ENCODE results near the gene FGF18. TPM values are rescaled to one million over a fixed set of nuclear protein-coding genes. Genes with fewer than 3 reads are reported as not detected.
"Not testable (repeated sequence)": the region's sequence is repeated elsewhere in the genome, so short reads cannot be mapped to it uniquely, and the experiment has no call there.

Gene FGF18
- total and polyA plus RNA-seq, 4 donors = 0.08 TPM; not detected in 3

- not testable (repeated sequence) for H3K9me3 ChIP-seq (ENCODE audit: control insufficient read depth in 4 of 4, low read length in 3 of 4); H3K9ac ChIP-seq (ENCODE audit: low read depth in 1 of 2, low read length in 2 of 2); H3K27ac ChIP-seq (ENCODE audit: low read depth in 1 of 2, low read length in 2 of 2); DNase-seq (ENCODE audit: low spot score); H3K4me1 ChIP-seq (ENCODE audit: control insufficient read depth in 4 of 4, insufficient read depth in 4 of 4, low read length in 3 of 4); H3K27me3 ChIP-seq (ENCODE audit: control insufficient read depth in 4 of 4, insufficient read depth in 4 of 4, low read length in 3 of 4); H3K36me3 ChIP-seq (ENCODE audit: control insufficient read depth in 4 of 4, insufficient read depth in 3 of 4, low read depth in 1 of 4, low read length in 3 of 4); H3K4me3 ChIP-seq (ENCODE audit: low read depth in 1 of 3, low read length in 3 of 3)
- 43% methylated on average over 10 of the region's 10 CpGs for WGBS
Observed at GRCh38 chr5:171370881-171371280, 48.6 kb upstream of the FGF18 start.

- Histone ChIP-seq H3K4me1 (ENCODE audit: control insufficient read depth in 4 of 4, insufficient read depth in 4 of 4, low read length in 3 of 4) (no peaks in the 10 kb centered on the region), H3K27ac (ENCODE audit: low read depth in 1 of 2, low read length in 2 of 2) (no peak overlapping the region), H3K4me3 (ENCODE audit: low read depth in 1 of 3, low read length in 3 of 3) (no peak overlapping the region), H3K36me3 (ENCODE audit: control insufficient read depth in 4 of 4, insufficient read depth in 3 of 4, low read depth in 1 of 4, low read length in 3 of 4) (no peaks in the 10 kb centered on the region), H3K9ac (ENCODE audit: low read depth in 1 of 2, low read length in 2 of 2) (no peak overlapping the region), H3K27me3 (ENCODE audit: control insufficient read depth in 4 of 4, insufficient read depth in 4 of 4, low read length in 3 of 4) (peaks cover 0 to 4% (median 0%) of the 10 kb centered on the region in 4 donors), H3K9me3 (ENCODE audit: control insufficient read depth in 4 of 4, low read length in 3 of 4) (no peaks in the 10 kb centered on the region)
- TF ChIP-seq EGR1 (IDR thresholded peaks at IDR 0.05; ENCODE audit: low read depth in 2 of 2) (no peak), FOXA1 (IDR thresholded peaks at IDR 0.05) (no peak), ZBTB33 (IDR thresholded peaks at IDR 0.05) (no peak)
- 83% methylated on average over 13 of the region's 13 CpGs for WGBS
- no peak for DNase-seq (ENCODE audit: low spot score)
Observed at GRCh38 chr5:171371326-171371725, 48.1 kb upstream of the FGF18 start.

GRCh38 chr5:171379961-171380360 is 39.5 kb upstream of the FGF18 start:
- TF ChIP-seq MAX (IDR thresholded peaks at IDR 0.05) (no peak), ATF3 (IDR thresholded peaks at IDR 0.05) (no peak), YY1 (IDR thresholded peaks at IDR 0.05) (no peak), EGR1 (IDR thresholded peaks at IDR 0.05; ENCODE audit: low read depth in 2 of 2) (no peak), GABPA (IDR thresholded peaks at IDR 0.05 in 1 of 2, conservative IDR thresholded peaks at IDR 0.05 in 1 of 2) (no peak), RXRA (IDR thresholded peaks at IDR 0.05) (no peak), HNF4G (IDR thresholded peaks at IDR 0.05) (no peak), TAF1 (conservative IDR thresholded peaks at IDR 0.05) (no peak), ZBTB33 (IDR thresholded peaks at IDR 0.05) (no peak), NR2F2 (IDR thresholded peaks at IDR 0.05) (no peak), FOXA1 (IDR thresholded peaks at IDR 0.05) (no peak)
- Histone ChIP-seq H3K27me3 (ENCODE audit: control insufficient read depth in 4 of 4, insufficient read depth in 4 of 4, low read length in 3 of 4) (no peaks in the 10 kb centered on the region), H3K27ac (ENCODE audit: low read depth in 1 of 2, low read length in 2 of 2) (no peak overlapping the region), H3K36me3 (ENCODE audit: control insufficient read depth in 4 of 4, insufficient read depth in 3 of 4, low read depth in 1 of 4, low read length in 3 of 4) (no peaks in the 10 kb centered on the region), H3K4me3 (ENCODE audit: low read depth in 1 of 3, low read length in 3 of 3) (no peak overlapping the region), H3K9me3 (ENCODE audit: control insufficient read depth in 4 of 4, low read length in 3 of 4) (no peaks in the 10 kb centered on the region), H3K4me1 (ENCODE audit: control insufficient read depth in 4 of 4, insufficient read depth in 4 of 4, low read length in 3 of 4) (no peaks in the 10 kb centered on the region), H3K9ac (ENCODE audit: low read depth in 1 of 2, low read length in 2 of 2) (no peak overlapping the region)
- 95% methylated on average over 7 of the region's 7 CpGs for WGBS
- DNase-seq (ENCODE audit: low spot score) = no peak

GRCh38 chr5:171384416-171384815 is 35.0 kb upstream of the FGF18 start:
- not testable (repeated sequence) for H3K27ac ChIP-seq (ENCODE audit: low read depth in 1 of 2, low read length in 2 of 2); H3K4me1 ChIP-seq (ENCODE audit: control insufficient read depth in 4 of 4, insufficient read depth in 4 of 4, low read length in 3 of 4); H3K27me3 ChIP-seq (ENCODE audit: control insufficient read depth in 4 of 4, insufficient read depth in 4 of 4, low read length in 3 of 4); H3K9me3 ChIP-seq (ENCODE audit: control insufficient read depth in 4 of 4, low read length in 3 of 4); H3K9ac ChIP-seq (ENCODE audit: low read depth in 1 of 2, low read length in 2 of 2); H3K36me3 ChIP-seq (ENCODE audit: control insufficient read depth in 4 of 4, insufficient read depth in 3 of 4, low read depth in 1 of 4, low read length in 3 of 4); DNase-seq (ENCODE audit: low spot score); H3K4me3 ChIP-seq (ENCODE audit: low read depth in 1 of 3, low read length in 3 of 3)
- 92% methylated on average over 9 of the region's 9 CpGs for WGBS

GRCh38 chr5:171384999-171385398 is 34.4 kb upstream of the FGF18 start:
- 82% methylated on average over 3 of the region's 3 CpGs for WGBS
- H3K9me3 ChIP-seq (ENCODE audit: control insufficient read depth in 4 of 4, low read length in 3 of 4); H3K27ac ChIP-seq (ENCODE audit: low read depth in 1 of 2, low read length in 2 of 2); H3K36me3 ChIP-seq (ENCODE audit: control insufficient read depth in 4 of 4, insufficient read depth in 3 of 4, low read depth in 1 of 4, low read length in 3 of 4); DNase-seq (ENCODE audit: low spot score); H3K27me3 ChIP-seq (ENCODE audit: control insufficient read depth in 4 of 4, insufficient read depth in 4 of 4, low read length in 3 of 4); H3K9ac ChIP-seq (ENCODE audit: low read depth in 1 of 2, low read length in 2 of 2); H3K4me3 ChIP-seq (ENCODE audit: low read depth in 1 of 3, low read length in 3 of 3): not testable (repeated sequence)
- H3K4me1 ChIP-seq (ENCODE audit: control insufficient read depth in 4 of 4, insufficient read depth in 4 of 4, low read length in 3 of 4) = peaks cover 0 to 11% (median 7%) of the 10 kb centered on the region in 4 donors
